Gastrocnemius medialis (tissue), 4 donors: ENCODE results near the gene FLNC.

Source experiments
- CTCF ChIP-seq, 5 experiments: fragments of 450-650 bp in 3 of 5; fragments of 200-600 bp in 2 of 5; sonication (generic) in 2 of 5; IDR thresholded peaks in 4 of 5; conservative IDR thresholded peaks in 1 of 5; 1 replicate in 4 of 5; 2 replicates in 1 of 5; pipeline ENCODE4 v1.5.1; 2016 to 2019; ENCODE audit warnings: antibody characterized with exemption in 5 of 5, mild to moderate bottlenecking in 3 of 5, moderate library complexity in 3 of 5
- POLR2A ChIP-seq, 2 donors: fragments of 450-650 bp; IDR thresholded peaks; one replicate each; pipeline ENCODE4 v1.6.1; 2017; ENCODE audit warnings: antibody characterized with exemption in 2 of 2, mild to moderate bottlenecking in 2 of 2, moderate library complexity in 2 of 2

GRCh38 chr7:128876127-128876526 lies 45.9 kb downstream of the FLNC start:
- TF ChIP-seq CTCF (IDR thresholded peaks at IDR 0.05 in 4 of 5, conservative IDR thresholded peaks at IDR 0.05 in 1 of 5): no peak
- no peak for TF ChIP-seq POLR2A (IDR thresholded peaks at IDR 0.05)
